HEK293 (cell line): ENCODE results near the gene DHCR7.

ENCODE experiments used
- CTCF ChIA-PET: fragments of 350-600 bp; formaldehyde crosslinking; extraction: SDS; loops from one replicate; lab custom pipeline; 2021; ENCODE audit warnings: antibody characterized with exemption; lab: Yijun Ruan, JAX
- POLR2A ChIA-PET: fragments of 300-600 bp; formaldehyde crosslinking; extraction: SDS; loops from one replicate; lab custom pipeline; 2020; ENCODE audit warnings: antibody characterized with exemption, inconsistent platforms; lab: Yijun Ruan, JAX
- H3K27ac ChIP-seq: fragments of 200-500 bp; sonication (Bioruptor generic); 2 replicates; pipeline ENCODE4 v1.5.1; 2014; ENCODE audit warnings: low read depth, low read length, control low read depth, inconsistent platforms; ENCODE audit errors: extremely low read depth
- H3K36me3 ChIP-seq, 2 experiments: fragments of 200-500 bp in 1 of 2; sonication (Bioruptor generic) in 1 of 2; 1 replicate in 1 of 2; 2 replicates in 1 of 2; pipeline ENCODE4 v1.5.1; 2014 to 2017; ENCODE audit warnings: inconsistent platforms in 2 of 2, low read length in 2 of 2; ENCODE audit not compliant: control insufficient read depth in 2 of 2, insufficient read depth in 1 of 2
- H3K4me1 ChIP-seq: fragments of 200-500 bp; sonication (Bioruptor generic); 2 replicates; pipeline ENCODE4 v1.5.1; 2014; ENCODE audit warnings: mild to moderate bottlenecking, low read length, inconsistent platforms; ENCODE audit not compliant: control insufficient read depth, insufficient read depth
- H3K4me3 ChIP-seq: 2 replicates; pipeline ENCODE4 v1.5.1; 2011; ENCODE audit warnings: low read depth, mild to moderate bottlenecking, control low read depth, low read length, moderate library complexity
- H3K9me3 ChIP-seq: fragments of 200-500 bp; sonication (Bioruptor generic); 2 replicates; pipeline ENCODE4 v1.5.1; 2014; ENCODE audit warnings: low read depth, low read length, inconsistent platforms; ENCODE audit not compliant: control insufficient read depth, insufficient read depth
- EGR2 ChIP-seq: fragments of 450-650 bp; formaldehyde crosslinking; IDR thresholded peaks from 2 replicates; pipeline ENCODE4 v1.5.1; 2016; ENCODE audit warnings: low read depth, missing biosample characterization, missing genetic modification characterization
- HOXC10 ChIP-seq: sonication (generic); formaldehyde crosslinking; IDR thresholded peaks from 2 replicates; pipeline ENCODE4 v1.8.1; 2023; ENCODE audit warnings: mild to moderate bottlenecking, missing genetic modification reagents
- HOXD13 ChIP-seq: sonication (generic); formaldehyde crosslinking; IDR thresholded peaks from 2 replicates; pipeline ENCODE4 v1.8.0; 2022; ENCODE audit warnings: missing genetic modification reagents, borderline replicate concordance
- KLF9 ChIP-seq: fragments of 450-650 bp; formaldehyde crosslinking; IDR thresholded peaks from 2 replicates; pipeline ENCODE4 v1.5.1; 2016; ENCODE audit warnings: missing biosample characterization, missing genetic modification characterization, low read depth
- MYNN ChIP-seq: fragments of 450-650 bp; formaldehyde crosslinking; IDR thresholded peaks from 2 replicates; pipeline ENCODE4 v1.5.1; 2016; ENCODE audit warnings: missing biosample characterization, missing genetic modification characterization, borderline replicate concordance
- REPIN1 ChIP-seq: fragments of 450-650 bp; formaldehyde crosslinking; IDR thresholded peaks from 2 replicates; pipeline ENCODE4 v1.5.1; 2017; ENCODE audit warnings: missing biosample characterization, missing genetic modification characterization, low read depth
- SCRT2 ChIP-seq: fragments of 450-650 bp; formaldehyde crosslinking; IDR thresholded peaks from 2 replicates; pipeline ENCODE4 v1.5.1; 2016; ENCODE audit warnings: missing biosample characterization, missing genetic modification characterization
- ZFHX2 ChIP-seq: fragments of 450-650 bp; formaldehyde crosslinking; conservative IDR thresholded peaks from 2 replicates; pipeline ENCODE4 v1.5.1; 2016; ENCODE audit warnings: missing biosample characterization, missing genetic modification characterization
- ZFP69B ChIP-seq: fragments of 450-650 bp; formaldehyde crosslinking; IDR thresholded peaks from 2 replicates; pipeline ENCODE4 v1.5.1; 2016; ENCODE audit warnings: missing biosample characterization, missing genetic modification characterization
- ZNF155 ChIP-seq: fragments of 450-650 bp; formaldehyde crosslinking; IDR thresholded peaks from 2 replicates; pipeline ENCODE4 v1.5.1; 2016; ENCODE audit warnings: missing biosample characterization, missing genetic modification characterization
- ZNF174 ChIP-seq: fragments of 450-650 bp; formaldehyde crosslinking; IDR thresholded peaks from 2 replicates; pipeline ENCODE4 v1.5.0; 2017; ENCODE audit warnings: missing biosample characterization, mild to moderate bottlenecking, missing genetic modification characterization
- ZNF211 ChIP-seq: fragments of 450-650 bp; formaldehyde crosslinking; IDR thresholded peaks from 2 replicates; pipeline ENCODE4 v1.5.1; 2016; ENCODE audit warnings: low read depth, missing biosample characterization, missing genetic modification characterization
- ZNF366 ChIP-seq: fragments of 450-650 bp; formaldehyde crosslinking; conservative IDR thresholded peaks from 2 replicates; pipeline ENCODE4 v1.5.1; 2016; ENCODE audit warnings: missing biosample characterization, missing genetic modification characterization
- ZNF37A ChIP-seq: fragments of 450-650 bp; IDR thresholded peaks from 2 replicates; pipeline ENCODE4 v1.5.1; 2018; ENCODE audit warnings: missing biosample characterization, missing genetic modification characterization
- ZNF416 ChIP-seq: fragments of 450-650 bp; formaldehyde crosslinking; IDR thresholded peaks from 2 replicates; pipeline ENCODE4 v1.5.1; 2016; ENCODE audit warnings: missing biosample characterization, missing genetic modification characterization
- ZNF555 ChIP-seq: fragments of 450-650 bp; formaldehyde crosslinking; conservative IDR thresholded peaks from 2 replicates; pipeline ENCODE4 v1.5.1; 2017; ENCODE audit warnings: missing biosample characterization, mild to moderate bottlenecking, missing genetic modification characterization, inconsistent platforms
- ZNF561 ChIP-seq: fragments of 450-650 bp; IDR thresholded peaks from 2 replicates; pipeline ENCODE4 v1.5.1; 2018; ENCODE audit warnings: missing biosample characterization, missing genetic modification characterization, borderline replicate concordance
- ZNF701 ChIP-seq: fragments of 450-650 bp; formaldehyde crosslinking; IDR thresholded peaks from 2 replicates; pipeline ENCODE4 v1.5.1; 2016; ENCODE audit warnings: missing biosample characterization, missing genetic modification characterization
- ZNF76 ChIP-seq: fragments of 450-650 bp; formaldehyde crosslinking; IDR thresholded peaks from 2 replicates; pipeline ENCODE4; 2016; ENCODE audit warnings: low read depth, missing biosample characterization, missing genetic modification characterization, borderline replicate concordance
- ZNF776 ChIP-seq: fragments of 450-650 bp; formaldehyde crosslinking; IDR thresholded peaks from 2 replicates; pipeline ENCODE4 v1.5.0; 2017; ENCODE audit warnings: missing biosample characterization, missing genetic modification characterization, borderline replicate concordance
- ZNF791 ChIP-seq: fragments of 450-650 bp; formaldehyde crosslinking; IDR thresholded peaks from 2 replicates; pipeline ENCODE4 v1.5.1; 2016; ENCODE audit warnings: missing biosample characterization, missing genetic modification characterization
- ZNF792 ChIP-seq: fragments of 450-650 bp; formaldehyde crosslinking; IDR thresholded peaks from 2 replicates; pipeline ENCODE4 v1.5.1; 2016; ENCODE audit warnings: missing biosample characterization, missing genetic modification characterization
- TF ChIP-seq, protein P1 (sequence below): fragments of 450-650 bp; formaldehyde crosslinking; IDR thresholded peaks from 2 replicates; pipeline ENCODE4 v1.5.1; 2017; ENCODE audit warnings: missing biosample characterization, missing genetic modification characterization

DHCR7 gene

DNA sequence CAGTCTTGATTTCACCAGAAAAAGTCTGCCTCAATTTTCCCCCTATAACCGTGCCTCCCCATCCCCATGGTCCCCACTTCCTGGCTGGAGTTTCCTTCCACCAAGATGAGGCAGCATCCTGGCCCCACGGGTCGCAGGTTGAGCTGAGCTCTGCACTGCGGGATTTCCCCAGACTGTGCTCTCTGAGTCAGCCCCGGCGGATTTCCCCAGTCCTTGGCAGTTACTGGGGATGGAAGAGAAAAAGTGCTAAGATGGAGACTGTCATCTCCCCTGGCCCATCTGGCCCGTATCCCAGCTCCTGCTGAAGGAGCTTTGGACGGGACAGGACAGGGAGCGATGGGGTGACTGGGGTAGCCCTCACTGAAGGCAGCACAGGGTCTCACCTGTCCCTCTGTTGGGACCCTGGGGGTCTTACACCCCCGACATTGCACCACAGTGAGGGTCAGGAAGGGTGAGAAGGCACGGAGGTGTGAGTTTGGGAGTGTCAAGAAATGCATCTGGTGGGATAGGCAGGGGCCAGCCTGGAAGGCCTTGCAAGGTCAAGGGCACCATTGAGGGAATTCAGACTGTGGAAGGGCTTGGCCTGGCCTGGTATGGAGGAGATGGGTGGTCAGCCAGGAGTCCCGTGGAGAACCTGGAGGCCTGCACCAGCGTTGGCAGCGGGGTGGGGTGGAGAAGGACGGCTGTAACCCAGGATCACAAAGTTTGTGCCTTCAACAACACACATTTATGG lies 41.3 kb upstream of the DHCR7 start:
- H3K27ac ChIP-seq, result no peak overlapping the region
- no peaks in the 10 kb centered on the region for H3K9me3 ChIP-seq
- H3K36me3 ChIP-seq, result peaks cover 4 to 57% of the 10 kb centered on the region in 2 experiments; a peak in 2 of 3 replicates
- POLR2A ChIA-PET, result no interaction called here
- H3K4me1 ChIP-seq, result no peaks in the 10 kb centered on the region
- TF ChIP-seq ZNF555 (tag by site-specific recombination) (no peak), MYNN (tag by site-specific recombination) (no peak), ZNF416 (no peak), ZNF155 (tag by site-specific recombination) (no peak), HOXC10 (CRISPR knock-in tag) (no peak), ZNF792 (tag by site-specific recombination) (no peak), ZFP69B (tag by site-specific recombination) (no peak), HOXD13 (no peak), ZNF776 (tag by site-specific recombination) (no peak), ZNF37A (tag by site-specific recombination) (no peak), ZNF791 (tag by site-specific recombination) (no peak), KLF9 (tag by site-specific recombination) (no peak), REPIN1 (tag by site-specific recombination) (no peak)
- no peak overlapping the region for H3K4me3 ChIP-seq
- CTCF ChIA-PET, result no interaction called here

DNA sequence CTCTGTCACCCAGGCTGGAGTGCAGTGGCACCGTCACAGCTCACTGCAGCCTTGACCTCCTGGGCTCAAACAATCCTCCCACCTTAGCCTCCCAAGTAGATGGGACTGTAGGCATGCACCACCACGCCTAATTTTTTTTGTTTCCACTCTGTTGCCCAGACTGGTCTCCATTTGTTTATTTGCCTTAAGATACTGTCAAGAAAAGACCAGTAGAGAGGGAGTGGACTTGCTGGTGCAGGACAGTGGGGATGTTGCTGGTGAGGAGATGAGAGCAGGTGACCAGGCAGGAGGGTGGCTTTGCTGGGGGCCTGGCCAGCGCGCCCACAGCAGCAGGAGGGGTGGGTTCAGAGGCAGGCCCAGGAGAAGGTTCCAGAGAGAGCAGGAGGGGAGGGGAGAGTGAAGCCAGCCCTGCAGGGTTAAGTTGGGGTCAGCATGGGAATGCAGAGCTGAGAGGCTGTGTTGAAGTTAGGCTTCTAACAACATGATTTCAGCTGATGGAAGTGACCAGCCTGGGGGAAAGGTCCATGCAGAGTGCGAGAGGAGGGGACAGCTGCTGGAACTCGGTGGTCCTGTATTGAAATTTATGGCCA lies 40.6 kb upstream of the DHCR7 start:
- TF ChIP-seq ZNF211 (tag by site-specific recombination) (no peak), SCRT2 (tag by site-specific recombination) (peak; percentile 37; the same call in 1 of the 2 replicates)
- H3K4me3 ChIP-seq, result no peak overlapping the region
- POLR2A ChIA-PET, result no interaction called here
- H3K4me1 ChIP-seq, result no peaks in the 10 kb centered on the region
- peaks cover 4 to 59% of the 10 kb centered on the region in 2 experiments; a peak in 2 of 3 replicates for H3K36me3 ChIP-seq
- no peak overlapping the region for H3K27ac ChIP-seq
- CTCF ChIA-PET, result interaction anchor here (0.7 kb wide), 1 partner anchor 101 kb away, joined by 5 read pairs; no protein-coding TSS in a partner anchor
- H3K9me3 ChIP-seq, result no peaks in the 10 kb centered on the region

DNA sequence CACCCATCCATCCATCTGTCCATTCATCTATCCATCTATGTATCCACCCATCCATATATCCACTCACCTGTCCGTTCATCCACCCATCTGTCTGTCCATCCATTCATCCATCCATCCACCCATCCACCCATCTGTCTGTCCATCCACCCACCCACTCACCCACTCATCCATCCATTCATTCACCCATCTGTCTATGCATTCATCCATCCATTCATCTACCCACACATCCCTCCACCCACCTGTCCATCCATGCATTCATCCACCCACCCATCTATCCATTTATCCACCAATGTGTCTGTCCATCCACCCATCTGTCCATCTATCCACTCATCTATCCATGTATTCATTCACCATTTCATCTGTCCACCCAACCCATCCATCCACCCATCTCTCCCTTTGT lies 38.1 kb upstream of the DHCR7 start:
- no peak overlapping the region for H3K4me3 ChIP-seq
- no peaks in the 10 kb centered on the region for H3K9me3 ChIP-seq
- POLR2A ChIA-PET, result no interaction called here
- TF ChIP-seq, protein P1, sequence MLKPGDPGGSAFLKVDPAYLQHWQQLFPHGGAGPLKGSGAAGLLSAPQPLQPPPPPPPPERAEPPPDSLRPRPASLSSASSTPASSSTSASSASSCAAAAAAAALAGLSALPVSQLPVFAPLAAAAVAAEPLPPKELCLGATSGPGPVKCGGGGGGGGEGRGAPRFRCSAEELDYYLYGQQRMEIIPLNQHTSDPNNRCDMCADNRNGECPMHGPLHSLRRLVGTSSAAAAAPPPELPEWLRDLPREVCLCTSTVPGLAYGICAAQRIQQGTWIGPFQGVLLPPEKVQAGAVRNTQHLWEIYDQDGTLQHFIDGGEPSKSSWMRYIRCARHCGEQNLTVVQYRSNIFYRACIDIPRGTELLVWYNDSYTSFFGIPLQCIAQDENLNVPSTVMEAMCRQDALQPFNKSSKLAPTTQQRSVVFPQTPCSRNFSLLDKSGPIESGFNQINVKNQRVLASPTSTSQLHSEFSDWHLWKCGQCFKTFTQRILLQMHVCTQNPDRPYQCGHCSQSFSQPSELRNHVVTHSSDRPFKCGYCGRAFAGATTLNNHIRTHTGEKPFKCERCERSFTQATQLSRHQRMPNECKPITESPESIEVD (tag by site-specific recombination), result no peak
- TF ChIP-seq ZNF366 (peak; percentile 93), ZNF174 (tag by site-specific recombination) (no peak), EGR2 (tag by site-specific recombination) (peak; percentile 99), ZNF701 (no peak), ZFHX2 (tag by site-specific recombination) (peak; percentile 91), ZNF76 (tag by site-specific recombination) (no peak), ZNF561 (tag by site-specific recombination) (no peak)
- H3K36me3 ChIP-seq, result peaks cover 4 to 69% of the 10 kb centered on the region in 2 experiments; a peak in 2 of 3 replicates
- no peak overlapping the region for H3K27ac ChIP-seq
- CTCF ChIA-PET, result no interaction called here
- no peaks in the 10 kb centered on the region for H3K4me1 ChIP-seq
